Ishikawa (cell line): Measurements from ENCODE around the gene EXOC3L4.

ENCODE experiments used
- CEBPB ChIP-seq: IDR thresholded peaks from 2 replicates; pipeline ENCODE4 v1.6.1; 2012
- CREB1 ChIP-seq: IDR thresholded peaks from 2 replicates; pipeline ENCODE4 v1.6.1; 2012; ENCODE audit warnings: low read depth
- EGR1 ChIP-seq: IDR thresholded peaks from 2 replicates; pipeline ENCODE4 v1.6.1; 2012
- EP300 ChIP-seq: IDR thresholded peaks from 2 replicates; pipeline ENCODE4 v1.6.1; 2012; ENCODE audit warnings: borderline replicate concordance
- FOXM1 ChIP-seq: IDR thresholded peaks from 2 replicates; pipeline ENCODE4 v1.6.1; 2012; ENCODE audit warnings: low read depth, borderline replicate concordance
- NFIC ChIP-seq: IDR thresholded peaks from 2 replicates; pipeline ENCODE4 v1.6.1; 2012
- RAD21 ChIP-seq: IDR thresholded peaks from 2 replicates; pipeline ENCODE4 v1.6.1; 2012; ENCODE audit warnings: low read depth
- TAF1 ChIP-seq: IDR thresholded peaks from 2 replicates; pipeline ENCODE4 v1.6.1; 2012; ENCODE audit warnings: low read depth, mild to moderate bottlenecking
- TCF12 ChIP-seq: IDR thresholded peaks from 2 replicates; pipeline ENCODE4 v1.6.1; 2012; ENCODE audit warnings: low read depth
- TEAD4 ChIP-seq: IDR thresholded peaks from 2 replicates; pipeline ENCODE4 v1.6.1; 2012
- YY1 ChIP-seq: IDR thresholded peaks from 2 replicates; pipeline ENCODE4 v1.6.1; 2012; ENCODE audit warnings: low read depth
- ZBTB7A ChIP-seq: IDR thresholded peaks from 2 replicates; pipeline ENCODE4 v1.6.1; 2012; ENCODE audit warnings: low read depth
- TF ChIP-seq, protein P1 (sequence below): IDR thresholded peaks from 2 replicates; pipeline ENCODE4 v1.6.1; 2012; ENCODE audit warnings: low read depth, mild to moderate bottlenecking
- TF ChIP-seq, protein P2 (sequence below): IDR thresholded peaks from 2 replicates; pipeline ENCODE4 v1.6.1; 2012
- TF ChIP-seq, protein P3 (sequence below): IDR thresholded peaks from 2 replicates; pipeline ENCODE4 v1.6.1; 2012

Gene EXOC3L4

DNA sequence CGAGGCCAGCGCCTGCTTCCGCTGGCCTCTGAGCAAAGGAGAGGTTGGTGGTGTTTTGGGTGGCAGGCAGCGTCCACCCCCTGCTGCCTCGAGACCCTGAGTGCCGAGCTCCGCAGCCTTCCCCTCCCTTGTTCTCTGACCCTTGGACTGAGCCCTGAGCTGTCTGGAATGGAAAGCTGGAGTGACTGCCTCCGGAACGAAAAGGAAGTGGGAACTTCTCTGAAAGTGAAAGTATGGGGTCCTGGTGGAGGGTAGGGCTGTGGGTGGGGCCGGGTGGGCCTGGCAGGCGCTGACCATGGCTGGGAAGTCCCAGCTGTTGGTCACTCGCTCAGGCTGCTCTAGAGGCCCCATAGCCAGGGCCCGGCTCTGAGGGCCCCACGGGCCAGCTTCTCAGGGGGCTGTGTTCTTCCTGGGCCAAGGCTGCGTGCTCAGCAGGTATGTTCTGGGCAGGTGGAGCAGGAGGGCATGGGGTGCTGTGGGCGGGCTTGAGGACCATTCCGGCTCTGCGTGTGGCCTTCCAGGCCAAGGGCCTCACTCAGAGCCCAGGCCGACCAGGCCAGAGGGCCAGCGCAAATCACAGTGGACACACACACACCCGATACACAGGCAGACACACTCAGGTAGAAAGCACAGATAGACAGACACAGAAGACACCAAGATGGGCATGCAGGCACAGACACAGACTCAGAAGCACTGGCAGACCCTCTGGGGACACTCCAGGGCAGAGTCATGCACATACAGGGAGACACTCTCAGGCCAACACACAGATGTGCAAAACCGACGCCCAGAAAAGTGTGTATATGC lies at the start of gene EXOC3L4:
TSS of gene EXOC3L4 (plus strand) at position 320 of the 804 bp plus-strand sequence. CDS start 5,495 bp downstream, outside the sequence.
- TF ChIP-seq CEBPB (no peak), RAD21 (no peak), TAF1 (no peak), NFIC (no peak), EGR1 (no peak), ZBTB7A (no peak), TCF12 (no peak), CREB1 (no peak), EP300 (no peak), YY1 (no peak), TEAD4 (no peak)
- TF ChIP-seq, protein P1, sequence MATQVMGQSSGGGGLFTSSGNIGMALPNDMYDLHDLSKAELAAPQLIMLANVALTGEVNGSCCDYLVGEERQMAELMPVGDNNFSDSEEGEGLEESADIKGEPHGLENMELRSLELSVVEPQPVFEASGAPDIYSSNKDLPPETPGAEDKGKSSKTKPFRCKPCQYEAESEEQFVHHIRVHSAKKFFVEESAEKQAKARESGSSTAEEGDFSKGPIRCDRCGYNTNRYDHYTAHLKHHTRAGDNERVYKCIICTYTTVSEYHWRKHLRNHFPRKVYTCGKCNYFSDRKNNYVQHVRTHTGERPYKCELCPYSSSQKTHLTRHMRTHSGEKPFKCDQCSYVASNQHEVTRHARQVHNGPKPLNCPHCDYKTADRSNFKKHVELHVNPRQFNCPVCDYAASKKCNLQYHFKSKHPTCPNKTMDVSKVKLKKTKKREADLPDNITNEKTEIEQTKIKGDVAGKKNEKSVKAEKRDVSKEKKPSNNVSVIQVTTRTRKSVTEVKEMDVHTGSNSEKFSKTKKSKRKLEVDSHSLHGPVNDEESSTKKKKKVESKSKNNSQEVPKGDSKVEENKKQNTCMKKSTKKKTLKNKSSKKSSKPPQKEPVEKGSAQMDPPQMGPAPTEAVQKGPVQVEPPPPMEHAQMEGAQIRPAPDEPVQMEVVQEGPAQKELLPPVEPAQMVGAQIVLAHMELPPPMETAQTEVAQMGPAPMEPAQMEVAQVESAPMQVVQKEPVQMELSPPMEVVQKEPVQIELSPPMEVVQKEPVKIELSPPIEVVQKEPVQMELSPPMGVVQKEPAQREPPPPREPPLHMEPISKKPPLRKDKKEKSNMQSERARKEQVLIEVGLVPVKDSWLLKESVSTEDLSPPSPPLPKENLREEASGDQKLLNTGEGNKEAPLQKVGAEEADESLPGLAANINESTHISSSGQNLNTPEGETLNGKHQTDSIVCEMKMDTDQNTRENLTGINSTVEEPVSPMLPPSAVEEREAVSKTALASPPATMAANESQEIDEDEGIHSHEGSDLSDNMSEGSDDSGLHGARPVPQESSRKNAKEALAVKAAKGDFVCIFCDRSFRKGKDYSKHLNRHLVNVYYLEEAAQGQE: no peak

DNA sequence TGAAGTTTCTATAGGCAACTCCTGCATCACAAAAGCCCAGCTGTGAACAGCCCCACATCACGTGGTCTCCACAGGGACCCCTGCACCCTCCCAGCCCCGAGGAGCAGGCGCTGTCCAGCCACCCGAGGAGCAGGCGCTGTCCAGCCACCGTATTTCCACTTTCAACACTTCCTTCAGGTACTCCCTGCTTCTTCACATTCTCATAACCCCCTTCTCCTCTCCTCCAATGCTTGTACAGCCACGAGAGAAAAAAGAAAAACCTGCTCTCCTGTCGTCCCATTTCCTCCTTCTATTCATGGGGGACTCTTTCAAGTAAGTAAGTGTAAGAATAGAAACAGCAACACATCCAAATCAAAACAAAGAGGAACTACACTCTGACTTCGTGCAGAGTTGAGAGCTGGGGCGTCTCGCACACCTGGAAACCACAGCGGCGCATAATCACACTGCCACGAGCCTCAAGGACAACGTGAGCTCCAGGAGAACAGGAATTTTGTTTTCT lies 49.1 kb upstream of the EXOC3L4 start:
- no peak for TF ChIP-seq TEAD4
- TF ChIP-seq, protein P1: peak; percentile 77

DNA sequence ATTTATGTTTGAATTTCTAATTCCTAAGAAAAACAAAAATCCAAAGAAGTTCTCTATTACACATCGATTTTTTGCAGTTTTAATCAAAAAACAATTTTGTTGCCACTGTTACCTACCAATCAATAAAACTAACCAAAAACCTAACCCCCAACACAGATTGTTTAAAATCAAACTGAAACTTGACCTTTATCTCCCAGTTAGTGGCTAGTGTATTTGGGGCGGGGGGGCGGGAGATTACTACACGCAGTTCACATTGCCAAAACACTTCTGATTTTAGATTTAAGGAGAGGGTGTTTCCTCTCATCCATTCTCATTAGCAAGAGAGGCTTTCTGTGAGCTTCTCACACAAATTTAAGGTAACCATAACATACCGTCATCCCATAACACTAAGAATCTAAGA lies 43.6 kb upstream of the EXOC3L4 start:
- TF ChIP-seq YY1: no peak

DNA sequence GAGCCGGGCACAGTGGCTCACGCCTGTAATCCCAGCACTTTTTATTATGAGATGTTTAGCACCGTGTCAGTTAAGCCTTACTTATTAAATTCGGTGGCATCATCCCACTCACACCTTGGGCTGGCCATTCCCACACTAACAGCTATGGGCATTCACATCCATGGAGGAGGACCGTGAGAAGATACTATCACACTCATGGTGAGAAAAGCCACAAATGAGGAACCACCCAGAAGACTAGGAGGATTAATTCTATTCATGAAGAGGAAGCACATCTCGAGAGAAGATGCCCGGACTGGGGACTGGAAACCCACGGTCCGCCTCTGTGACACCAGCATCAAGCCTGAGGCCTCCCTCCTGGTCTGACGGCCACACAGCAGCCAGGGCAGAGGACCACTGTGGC lies 42.1 kb upstream of the EXOC3L4 start:
- TF ChIP-seq, protein P2, sequence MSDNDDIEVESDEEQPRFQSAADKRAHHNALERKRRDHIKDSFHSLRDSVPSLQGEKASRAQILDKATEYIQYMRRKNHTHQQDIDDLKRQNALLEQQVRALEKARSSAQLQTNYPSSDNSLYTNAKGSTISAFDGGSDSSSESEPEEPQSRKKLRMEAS: no peak
- TF ChIP-seq CREB1 (no peak), NFIC (no peak), EGR1 (no peak)
- TF ChIP-seq, protein P1: no peak

DNA sequence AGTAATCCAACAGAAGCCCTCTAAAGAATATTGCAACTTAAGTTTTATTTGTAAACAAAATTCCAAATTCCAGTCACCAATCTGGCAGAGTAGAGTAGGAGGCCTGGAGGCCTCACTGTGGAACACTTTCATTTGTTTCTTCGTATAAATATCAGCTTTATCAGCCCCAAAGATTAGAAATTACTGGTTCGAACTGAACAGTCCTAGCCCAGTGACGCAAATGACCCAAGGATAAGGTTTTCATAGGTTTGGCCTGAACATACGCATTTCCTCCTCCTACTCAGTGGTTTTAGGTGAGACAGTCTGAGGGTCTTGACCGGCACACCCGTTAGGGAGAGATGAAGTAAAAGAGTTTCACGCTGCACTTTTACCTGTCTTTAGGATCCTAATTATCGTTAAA lies 38.8 kb upstream of the EXOC3L4 start:
- TF ChIP-seq NFIC: no peak
- TF ChIP-seq, protein P1: no peak
- TF ChIP-seq FOXM1: no peak
- no peak for TF ChIP-seq YY1
- no peak for TF ChIP-seq EGR1
- TF ChIP-seq ZBTB7A: no peak
- no peak for TF ChIP-seq TEAD4
- TF ChIP-seq RAD21: no peak
- TF ChIP-seq CEBPB: no peak
- TF ChIP-seq, protein P2: no peak
- TF ChIP-seq, protein P3, sequence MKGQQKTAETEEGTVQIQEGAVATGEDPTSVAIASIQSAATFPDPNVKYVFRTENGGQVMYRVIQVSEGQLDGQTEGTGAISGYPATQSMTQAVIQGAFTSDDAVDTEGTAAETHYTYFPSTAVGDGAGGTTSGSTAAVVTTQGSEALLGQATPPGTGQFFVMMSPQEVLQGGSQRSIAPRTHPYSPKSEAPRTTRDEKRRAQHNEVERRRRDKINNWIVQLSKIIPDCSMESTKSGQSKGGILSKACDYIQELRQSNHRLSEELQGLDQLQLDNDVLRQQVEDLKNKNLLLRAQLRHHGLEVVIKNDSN: no peak
- TF ChIP-seq TCF12: no peak
- TF ChIP-seq TAF1: no peak
- no peak for TF ChIP-seq EP300
- TF ChIP-seq CREB1: no peak
